Measurements from ENCODE around the gene TNS3. TPM values are rescaled to one million over a fixed set of nuclear protein-coding genes. Genes with fewer than 3 reads are reported as not detected.

Gene TNS3
- total and polyA plus RNA-seq, 2 of the 13 experiments (the other 11 are each of a cell fraction or from before 2014, with no cell fraction given) = 52.9 to 55.7 TPM

- no peak for TF ChIP-seq ZNF549 (CRISPR knock-in tag; IDR thresholded peaks at IDR 0.05)
- peak; percentile 93 for TF ChIP-seq ZNF292 (CRISPR knock-in tag; IDR thresholded peaks at IDR 0.05; ENCODE audit: borderline replicate concordance, low read depth)
- TF ChIP-seq HNRNPH1 (optimal IDR thresholded peaks at IDR 0.05; ENCODE audit: low read depth, low read length) = no peak
- TF ChIP-seq HOXA3 (CRISPR knock-in tag; IDR thresholded peaks at IDR 0.05) = peak; percentile 88
- TF ChIP-seq GTF2F1 (IDR thresholded peaks at IDR 0.05; ENCODE audit: low read length) = no peak
- peak; percentile 28; the same call in 1 of the 2 replicates for TF ChIP-seq ZNF230 (CRISPR knock-in tag; IDR thresholded peaks at IDR 0.05)
- TF ChIP-seq ASH2L (IDR thresholded peaks at IDR 0.05; ENCODE audit: insufficient read length, low read depth, low read length) = peak; percentile 85
- TF ChIP-seq ZNF180 (CRISPR knock-in tag; IDR thresholded peaks at IDR 0.05; ENCODE audit: borderline replicate concordance, low read depth) = no peak
- TF ChIP-seq ZNF280D (CRISPR knock-in tag; IDR thresholded peaks at IDR 0.05) = peak; percentile 86
- peak; percentile 72; the same call in 1 of the 2 replicates for TF ChIP-seq TFDP1 (CRISPR knock-in tag; IDR thresholded peaks at IDR 0.05; ENCODE audit: borderline replicate concordance)
- no peak for TF ChIP-seq HINFP (CRISPR knock-in tag; IDR thresholded peaks at IDR 0.05; ENCODE audit: low read depth)
- no peak for TF ChIP-seq ZIK1 (CRISPR knock-in tag; IDR thresholded peaks at IDR 0.05; ENCODE audit: borderline replicate concordance, low read depth)
- peak; percentile 69 for TF ChIP-seq ISL2 (CRISPR knock-in tag; IDR thresholded peaks at IDR 0.05)
- no peak for TF ChIP-seq ZZZ3 (CRISPR knock-in tag; IDR thresholded peaks at IDR 0.05; ENCODE audit: borderline replicate concordance)
- no peak for TF ChIP-seq ZNF776 (CRISPR knock-in tag; IDR thresholded peaks at IDR 0.05)
- peak; percentile 87 for TF ChIP-seq ZNF430 (CRISPR knock-in tag; IDR thresholded peaks at IDR 0.05)
- peak; percentile 89; the same call in 1 of the 2 replicates for TF ChIP-seq ZNF331 (CRISPR knock-in tag; IDR thresholded peaks at IDR 0.05)
- TF ChIP-seq SMYD3 (CRISPR knock-in tag; IDR thresholded peaks at IDR 0.05) = peak; percentile 70; the same call in 1 of the 2 replicates
- peak; percentile 93 for TF ChIP-seq ZNF792 (CRISPR knock-in tag; IDR thresholded peaks at IDR 0.05)
- TF ChIP-seq ZHX1 (CRISPR knock-in tag; IDR thresholded peaks at IDR 0.05; ENCODE audit: low read depth) = no peak; the same call in 1 of the 2 replicates
- TF ChIP-seq RXRB (CRISPR knock-in tag; IDR thresholded peaks at IDR 0.05; ENCODE audit: borderline replicate concordance) = peak; percentile 95
Observed at GRCh38 chr7:47474937-47475879, 106.7 kb downstream of the TNS3 start (continued).

All from HepG2 (cell line).